DND-41 (cell line): ENCODE data around the gene REST.

Experiments
- ATAC-seq: fragments of 200-7000 bp; cut with Tn5 transposase; 3 replicates; pipeline ENCODE4 v1.9.1; 2021; ENCODE audit warnings: low read depth; ENCODE audit not compliant: insufficient read depth
- DNase-seq: peaks from one replicate; pipeline ENCODE4 v3.0.0-alpha.2; 2020
- H2AFZ ChIP-seq: 2 replicates; pipeline ENCODE4 v1.6.0; 2012; ENCODE audit warnings: low read depth, low read length
- H3K27ac ChIP-seq: 2 replicates; pipeline ENCODE4 v1.5.1; 2012; ENCODE audit warnings: low read length, inconsistent platforms
- H3K27me3 ChIP-seq: fragments of 200-600 bp; sonication (generic); 2 replicates; pipeline ENCODE4 v1.6.0; 2012; ENCODE audit warnings: low read length, mild to moderate bottlenecking, inconsistent platforms; ENCODE audit not compliant: insufficient read depth, poor library complexity
- H3K36me3 ChIP-seq: 2 replicates; pipeline ENCODE4 v1.5.1; 2012; ENCODE audit warnings: low read length, inconsistent platforms; ENCODE audit not compliant: insufficient read depth
- H3K4me1 ChIP-seq: 2 replicates; pipeline ENCODE4 v1.5.1; 2012; ENCODE audit warnings: mild to moderate bottlenecking, low read length; ENCODE audit not compliant: insufficient read depth
- H3K4me2 ChIP-seq: 2 replicates; pipeline ENCODE4 v1.6.0; 2012; ENCODE audit warnings: mild to moderate bottlenecking, moderate library complexity, low read length, inconsistent platforms; ENCODE audit not compliant: insufficient read depth
- H3K4me3 ChIP-seq, 2 experiments: fragments of 200-600 bp in 1 of 2; shearing (Covaris generic) in 1 of 2; 2 replicates each; pipeline ENCODE4 v1.5.1; 2012 to 2016; ENCODE audit warnings: inconsistent platforms in 2 of 2, low read length in 2 of 2, mild to moderate bottlenecking in 2 of 2, low read depth in 1 of 2, moderate library complexity in 1 of 2
- H3K79me2 ChIP-seq: 2 replicates; pipeline ENCODE4 v1.6.0; 2012; ENCODE audit warnings: low read length, inconsistent platforms; ENCODE audit not compliant: insufficient read depth
- H3K9ac ChIP-seq: 2 replicates; pipeline ENCODE4 v1.6.0; 2012; ENCODE audit warnings: low read depth, mild to moderate bottlenecking, inconsistent platforms, low read length, moderate library complexity
- H3K9me3 ChIP-seq: 2 replicates; pipeline ENCODE4 v1.5.1; 2012; ENCODE audit warnings: low read length, moderate library complexity, mild to moderate bottlenecking, inconsistent platforms; ENCODE audit not compliant: insufficient read depth, severe bottlenecking
- H4K20me1 ChIP-seq: 2 replicates; pipeline ENCODE4 v1.6.0; 2012; ENCODE audit warnings: low read length; ENCODE audit not compliant: insufficient read depth
- CTCF ChIP-seq: IDR thresholded peaks from 2 replicates; pipeline ENCODE4 v1.5.1; 2012; ENCODE audit warnings: borderline replicate concordance, low read length, moderate library complexity, mild to moderate bottlenecking; ENCODE audit not compliant: poor library complexity, severe bottlenecking; ENCODE audit errors: extremely low read depth
- EZH2 ChIP-seq: IDR thresholded peaks from 3 replicates; pipeline ENCODE4 v1.6.1; 2012; ENCODE audit warnings: borderline replicate concordance, low read depth, mild to moderate bottlenecking, moderate library complexity, low read length, inconsistent platforms; ENCODE audit not compliant: severe bottlenecking

Gene REST

GRCh38 chr4:56978750-56979303 is 71.1 kb downstream of the REST start, which contains the start of gene POLR2B:
TSS of gene POLR2B (plus strand) at chr4:56978896. CDS start at chr4:56978986, 90 bp downstream.
- Histone ChIP-seq H3K9me3 (no peaks in the 10 kb centered on the region), H3K27me3 (no peaks in the 10 kb centered on the region), H2AFZ (peak within 1 kb of the TSS; percentile 81), H3K4me3 (peak within 1 kb of the TSS; percentile 61 to 63), H3K4me2 (peak within 1 kb of the TSS; percentile 99), H4K20me1 (peaks cover 65% of the 10 kb centered on the region), H3K36me3 (peaks cover 37% of the 10 kb centered on the region), H3K9ac (peak within 1 kb of the TSS; percentile 70), H3K4me1 (peaks cover 60% of the 10 kb centered on the region), H3K79me2 (peaks cover 91% of the 10 kb centered on the region), H3K27ac (peak within 1 kb of the TSS; percentile 90)
- TF ChIP-seq EZH2 (no peak), CTCF (no peak)
- peak; percentile 90 for DNase-seq
- ATAC-seq = peak; percentile 68

- H3K27ac ChIP-seq = peak overlapping the region; percentile 90
- no peak for TF ChIP-seq EZH2
- no peak for TF ChIP-seq CTCF
- peaks cover 91% of the 10 kb centered on the region for H3K79me2 ChIP-seq
- ATAC-seq (no peak), DNase-seq (peak; percentile 61)
- peak overlapping the region; percentile 61 to 63; a peak in 3 of 4 replicates for H3K4me3 ChIP-seq
- no peaks in the 10 kb centered on the region for H3K27me3 ChIP-seq
- H3K4me1 ChIP-seq = peaks cover 53% of the 10 kb centered on the region
- H3K9ac ChIP-seq = peak overlapping the region; percentile 70
- no peaks in the 10 kb centered on the region for H3K9me3 ChIP-seq
- peak overlapping the region; percentile 81; the same call in 1 of the 2 replicates for H2AFZ ChIP-seq
- H4K20me1 ChIP-seq = peaks cover 68% of the 10 kb centered on the region
- H3K4me2 ChIP-seq = peak overlapping the region; percentile 99
- H3K36me3 ChIP-seq = peaks cover 30% of the 10 kb centered on the region
These were observed 71.8 kb downstream of the REST start for GRCh38 chr4:56979421-56980072.

GRCh38 chr4:56981795-56982201 is 74.1 kb downstream of the REST start:
- Histone ChIP-seq H4K20me1 (peaks cover 70% of the 10 kb centered on the region), H3K4me1 (peaks cover 32% of the 10 kb centered on the region), H3K27ac (no peak overlapping the region; the same call in 1 of the 2 replicates), H3K9me3 (no peaks in the 10 kb centered on the region), H3K4me2 (peak overlapping the region; percentile 99; the same call in 1 of the 2 replicates), H3K36me3 (peaks cover 22% of the 10 kb centered on the region), H2AFZ (no peak overlapping the region), H3K4me3 (no peak overlapping the region), H3K9ac (no peak overlapping the region), H3K27me3 (no peaks in the 10 kb centered on the region), H3K79me2 (peaks cover 91% of the 10 kb centered on the region)
- ATAC-seq (no peak), DNase-seq (no peak)
- TF ChIP-seq EZH2 (no peak), CTCF (no peak)
